ENCODE results near the gene ACAD9.
"Not testable (repeated sequence)": the region's sequence is repeated elsewhere in the genome, so short reads cannot be mapped to it uniquely, and the experiment has no call there.

ACAD9 gene

DNA sequence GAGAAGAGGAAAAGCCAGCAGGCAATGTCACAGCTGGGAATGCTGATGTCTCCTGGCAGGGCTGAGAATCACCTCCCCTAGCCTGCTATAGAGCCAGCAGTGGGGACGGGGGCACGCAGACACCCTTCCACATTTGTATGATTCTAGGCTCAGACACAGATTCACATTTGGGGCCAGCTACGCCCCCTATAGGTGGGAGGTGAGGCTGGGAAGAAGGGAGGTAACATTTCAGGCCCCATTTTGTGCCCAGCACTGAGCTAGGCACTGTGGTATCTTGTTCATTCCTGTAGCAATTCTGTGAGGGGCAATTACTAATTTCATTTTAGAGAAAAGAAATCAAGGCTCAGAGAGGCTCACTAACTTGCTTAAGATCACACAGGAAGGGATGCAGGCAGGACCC, 15.9 kb upstream of the ACAD9 start:
- no peak for DNase-seq

DNA sequence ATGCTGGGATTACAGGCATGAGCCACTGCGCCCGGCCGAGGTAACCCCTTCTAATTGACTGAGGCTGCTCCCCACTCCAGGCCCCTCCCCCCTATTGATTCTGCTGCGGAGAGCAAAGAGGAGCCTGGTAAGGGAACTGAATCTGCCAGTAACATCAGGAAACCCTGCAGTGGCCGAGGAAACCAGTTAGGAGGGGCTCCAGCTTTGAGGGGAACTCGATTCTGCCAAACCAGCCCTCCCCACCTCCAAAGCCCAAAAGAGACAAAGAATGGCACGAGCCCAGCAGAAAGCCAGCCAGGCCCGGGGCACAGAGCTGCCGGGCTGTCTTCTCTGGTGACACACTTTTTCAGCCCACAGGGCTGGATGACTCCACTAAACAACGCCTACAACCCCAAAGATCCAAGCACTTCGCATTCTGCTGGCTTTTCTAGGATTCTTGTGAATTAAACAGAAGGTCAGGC, 15.0 kb upstream of the ACAD9 start:
- DNase-seq, result no peak

DNA sequence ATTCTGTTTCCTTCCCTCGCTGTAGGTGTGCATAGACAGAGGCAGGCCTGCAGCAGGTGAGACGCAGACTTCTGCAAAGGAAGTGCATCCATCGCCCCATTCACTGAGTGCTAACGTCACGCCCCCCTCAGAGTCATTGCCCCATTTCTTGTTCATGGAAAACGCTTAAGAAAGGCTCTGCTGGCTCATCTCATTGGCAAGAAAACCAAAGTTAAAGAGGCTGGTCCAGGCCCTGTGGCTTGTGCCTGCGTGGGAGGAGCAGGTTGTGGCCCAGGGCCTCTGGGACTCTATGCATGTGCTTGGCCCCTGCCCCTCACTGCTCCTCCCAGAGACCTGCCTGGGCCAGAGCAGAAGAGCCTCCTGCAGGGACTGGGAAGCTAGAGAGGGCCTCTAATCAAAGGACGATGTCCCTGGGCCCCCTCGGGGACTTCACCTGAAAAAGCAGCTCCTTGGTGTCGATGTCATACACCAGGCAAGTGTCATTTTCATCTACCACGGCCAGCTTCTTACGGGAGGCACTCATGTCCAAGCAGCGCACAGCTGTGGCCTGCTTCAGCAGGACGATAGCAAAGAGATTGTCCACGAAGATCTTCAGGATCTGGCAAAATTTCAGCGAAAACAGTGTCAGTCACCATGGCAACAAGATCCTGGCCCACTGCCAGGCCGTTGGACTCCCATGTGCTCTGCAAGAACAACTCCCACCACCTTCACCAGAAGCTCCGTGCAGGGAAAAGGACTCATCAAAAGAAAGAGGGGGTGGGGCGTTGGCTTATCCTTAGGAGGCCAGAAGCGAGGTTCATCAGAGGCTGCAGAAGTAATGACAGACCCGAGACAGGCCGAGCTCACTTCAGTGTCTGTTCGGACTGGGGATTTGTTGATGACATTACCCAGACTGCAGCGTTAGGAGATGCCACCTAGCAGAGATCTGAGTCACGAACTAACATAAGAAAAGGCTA, 14.3 kb upstream of the ACAD9 start:
- DNase-seq, result not testable (repeated sequence)

- DNase-seq, result no peak
These were observed 12.0 kb upstream of the ACAD9 start for GRCh38 chr3:128867200-128868125.

DNA sequence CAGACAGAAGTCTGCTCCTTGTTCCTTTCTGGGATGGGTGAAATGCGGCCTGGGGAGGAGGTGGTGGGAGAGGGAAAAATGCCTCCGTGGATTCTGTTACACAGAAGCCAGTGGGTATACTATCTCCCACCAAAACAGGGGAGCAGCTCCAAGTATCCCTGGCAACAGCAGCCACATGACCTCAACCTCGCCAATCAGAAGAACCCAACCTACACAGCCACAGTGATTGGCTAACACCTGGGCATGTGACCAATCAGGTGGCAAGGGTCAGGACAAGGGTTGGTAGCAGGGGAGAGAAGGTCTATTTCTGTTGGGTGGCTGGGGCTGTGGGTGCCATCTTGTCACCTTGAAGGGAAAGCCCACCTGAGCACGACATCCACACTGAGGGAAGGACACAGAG, 9.1 kb upstream of the ACAD9 start:
- DNase-seq, result no peak

GRCh38 chr3:128872282-128872681, 7.1 kb upstream of the ACAD9 start:
- no peak for DNase-seq

GRCh38 chr3:128872744-128873143, 6.7 kb upstream of the ACAD9 start:
- no peak for DNase-seq

DNA sequence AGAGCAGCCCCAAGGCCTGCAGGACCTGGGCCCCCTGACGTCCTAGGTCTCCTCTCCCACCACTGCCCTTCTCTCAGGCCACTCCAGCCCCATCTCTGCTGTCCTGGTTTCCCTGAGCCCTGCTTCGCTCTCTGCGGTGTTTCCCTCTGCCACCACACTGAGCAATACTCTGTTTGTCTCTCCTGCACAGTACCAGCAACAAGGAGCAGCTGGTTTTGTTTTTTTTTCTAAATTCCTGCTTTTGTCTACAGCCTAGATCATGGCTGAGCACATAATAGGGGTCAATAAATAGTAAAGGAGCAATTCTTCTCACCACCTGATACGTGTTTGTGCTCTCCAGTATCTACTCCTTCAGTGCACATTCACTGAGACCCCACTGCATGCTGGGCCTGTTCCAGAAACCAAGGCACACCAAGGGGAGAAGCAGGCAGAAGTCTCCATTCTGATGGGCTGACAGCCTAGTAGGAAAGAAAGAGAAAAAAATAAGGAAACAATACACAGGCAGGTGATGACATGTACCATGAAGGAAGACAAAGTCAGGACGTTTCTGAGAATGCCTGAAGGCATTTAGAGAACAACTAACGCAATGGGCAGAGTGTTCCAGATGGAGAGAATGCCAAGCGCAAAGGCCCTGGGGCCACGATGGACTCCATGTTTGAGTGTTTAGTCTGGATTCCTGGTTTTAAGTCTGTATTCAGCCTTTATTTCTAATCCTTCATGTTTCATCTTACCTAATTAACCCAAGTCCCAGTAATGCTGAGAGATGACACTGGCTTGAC, 6.0 kb upstream of the ACAD9 start:
- DNase-seq, result no peak

DNA sequence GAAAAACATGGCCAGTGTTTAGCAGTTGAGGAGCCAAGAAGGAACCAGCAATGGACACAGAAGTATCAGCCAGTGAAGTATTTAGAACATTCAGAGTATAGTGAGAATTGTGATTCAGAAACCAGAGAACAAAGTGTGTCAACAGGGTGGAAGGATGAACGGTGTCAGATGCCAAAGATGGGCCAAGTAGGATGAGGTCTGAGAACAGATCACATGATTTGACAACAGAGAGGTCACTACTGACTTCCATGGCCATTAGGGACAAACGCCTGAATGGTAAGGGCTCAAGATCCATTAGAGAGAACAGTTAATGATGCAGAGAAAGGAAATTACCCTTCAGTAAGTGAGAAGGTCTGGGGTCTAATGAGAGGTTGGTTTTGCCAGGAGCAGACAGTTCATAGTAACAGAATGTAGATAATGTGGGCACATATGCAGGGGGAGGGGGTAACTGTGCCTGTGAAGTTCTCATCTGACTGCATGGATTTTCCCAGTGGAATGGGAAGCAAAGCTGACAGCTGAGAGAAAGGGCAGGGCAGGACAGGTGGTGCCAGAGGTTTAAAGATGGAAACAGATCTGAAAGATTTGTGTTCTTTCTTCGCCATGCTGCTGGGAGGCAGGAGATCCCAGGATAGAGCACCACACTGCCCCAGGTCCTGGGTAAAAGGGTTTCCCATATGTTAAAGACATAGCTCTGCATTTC, 4.8 kb upstream of the ACAD9 start:
- DNase-seq, result no peak

GRCh38 chr3:128875556-128876120, 3.8 kb upstream of the ACAD9 start:
- DNase-seq, result no peak

- DNase-seq, result no peak
These were observed 1.4 kb upstream of the ACAD9 start for GRCh38 chr3:128878011-128878457.

DNA sequence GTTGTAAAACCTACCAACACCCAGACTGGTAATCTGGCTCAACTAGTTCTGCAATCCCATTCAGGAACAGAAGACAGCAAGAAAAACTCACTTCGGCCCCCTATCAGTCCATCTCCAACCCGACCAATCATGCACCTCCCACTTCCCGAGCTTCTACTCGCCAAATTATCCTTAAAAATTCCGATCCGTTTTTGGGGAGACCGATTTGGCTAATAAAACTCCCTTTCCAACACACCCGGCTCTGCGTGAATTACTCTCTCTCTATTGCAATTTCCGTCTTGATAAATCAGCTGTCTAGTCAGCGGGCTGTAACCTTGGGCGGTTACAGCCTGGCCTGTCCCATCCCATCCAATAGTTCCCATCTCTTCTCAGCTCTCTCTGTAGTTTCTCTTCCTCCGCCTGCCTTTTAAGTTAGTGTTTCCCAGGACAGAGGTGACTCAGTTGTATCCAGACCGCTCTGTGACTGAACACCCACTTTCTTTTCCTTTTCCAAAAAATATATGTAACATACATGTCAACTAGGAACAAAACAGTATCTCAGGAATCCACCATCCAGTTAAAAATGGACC, 780 bp upstream of the ACAD9 start:
- DNase-seq, result no peak

DNA sequence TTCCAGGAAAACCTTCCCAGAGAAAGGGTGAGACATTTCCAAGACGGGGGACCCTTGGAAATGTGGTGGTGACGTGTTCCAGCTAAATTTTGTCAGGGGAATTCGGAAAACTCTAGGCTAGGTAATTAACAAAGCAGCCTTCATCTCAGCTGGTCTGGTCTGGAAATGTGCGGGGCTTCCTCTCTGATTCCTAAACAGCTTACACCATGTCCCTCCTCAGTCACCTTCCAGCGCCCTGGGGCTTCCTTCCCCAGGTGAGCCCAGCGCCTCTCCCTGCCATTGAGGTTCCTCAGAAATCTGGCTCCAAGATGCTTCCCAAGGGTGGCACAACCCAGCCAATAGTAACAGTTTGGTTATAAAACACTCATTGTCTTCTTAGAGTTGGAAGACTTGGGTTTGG, 571 bp downstream of the ACAD9 start:
- DNase-seq, result no peak

- not testable (repeated sequence) for DNase-seq
These were observed 1.0 kb downstream of the ACAD9 start for GRCh38 chr3:128880455-128880854.

DNA sequence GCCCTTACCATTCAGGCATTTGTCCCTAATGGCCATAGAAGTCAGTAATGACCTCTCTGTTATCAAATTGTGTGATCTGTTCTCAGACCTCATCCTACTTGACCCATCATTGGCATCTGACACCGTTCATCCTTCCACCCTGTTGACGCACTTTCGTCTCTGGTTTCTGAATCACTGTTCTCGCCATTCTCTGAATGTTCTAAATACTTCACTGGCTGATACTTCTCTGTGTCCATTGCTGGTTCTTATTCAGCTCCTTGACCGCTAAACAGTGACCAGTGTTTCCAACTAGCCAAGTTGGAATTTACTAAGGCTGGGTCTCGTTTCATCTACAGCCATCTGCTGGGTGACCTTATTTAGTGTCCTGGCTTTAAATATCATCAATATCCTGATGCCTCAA, 2.2 kb downstream of the ACAD9 start:
- DNase-seq, result no peak

GRCh38 chr3:128882719-128883118, 3.3 kb downstream of the ACAD9 start:
- no peak for DNase-seq

DNA sequence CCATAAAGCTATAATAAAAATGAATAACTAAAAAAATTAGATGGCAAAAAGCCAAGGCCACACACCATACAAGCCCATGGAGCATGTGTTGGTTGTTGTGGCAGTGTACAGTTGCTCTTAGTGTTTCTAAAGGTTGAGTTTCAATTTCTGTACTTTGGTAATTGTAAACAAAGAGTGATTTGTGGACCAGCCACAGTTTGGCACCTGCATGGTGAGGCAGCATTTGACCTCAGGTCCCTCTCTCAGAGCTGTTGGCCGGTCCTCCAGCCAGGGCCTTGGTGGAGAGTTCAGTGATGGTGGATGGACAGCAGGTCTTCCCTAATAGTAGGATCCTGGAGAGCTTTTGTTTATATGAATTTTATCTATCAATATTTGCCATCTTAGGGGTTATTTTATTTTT, 5.6 kb downstream of the ACAD9 start:
- no peak for DNase-seq

DNA sequence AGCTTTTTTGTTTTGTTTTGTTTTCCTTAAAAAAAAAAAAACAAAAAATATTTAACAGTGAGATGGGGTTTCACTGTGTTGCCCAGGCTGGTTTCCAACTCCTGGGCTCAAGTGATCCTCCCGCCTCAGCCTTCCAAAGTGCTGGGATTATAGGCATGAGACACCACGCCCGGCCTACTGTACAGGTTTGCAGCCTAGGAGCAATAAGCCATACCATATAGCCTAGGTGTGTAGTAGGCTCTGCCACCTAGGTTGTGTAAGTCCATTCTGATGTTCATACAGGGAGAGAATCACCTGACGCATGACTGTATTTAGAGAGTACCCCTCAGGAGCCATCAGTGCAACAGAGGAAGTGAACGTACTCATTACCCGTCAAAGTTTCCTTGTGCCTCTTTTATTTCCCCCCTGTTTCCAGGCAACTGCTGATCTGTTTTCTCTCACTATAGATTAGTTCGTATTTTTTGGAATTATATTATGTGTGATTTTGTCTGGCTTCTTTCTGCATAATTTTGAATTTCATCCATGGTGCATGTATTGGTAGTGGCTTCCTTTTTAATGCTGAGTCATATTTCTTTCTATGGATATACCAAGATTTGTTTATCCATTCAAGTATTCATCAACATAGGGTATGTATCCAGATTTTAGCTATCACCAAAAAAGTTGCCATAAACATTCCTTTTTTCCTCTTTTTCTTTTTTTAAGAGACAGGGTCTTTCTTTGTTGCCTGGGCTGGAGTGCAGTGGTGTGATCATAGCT, 9.9 kb downstream of the ACAD9 start:
- no peak for DNase-seq

DNA sequence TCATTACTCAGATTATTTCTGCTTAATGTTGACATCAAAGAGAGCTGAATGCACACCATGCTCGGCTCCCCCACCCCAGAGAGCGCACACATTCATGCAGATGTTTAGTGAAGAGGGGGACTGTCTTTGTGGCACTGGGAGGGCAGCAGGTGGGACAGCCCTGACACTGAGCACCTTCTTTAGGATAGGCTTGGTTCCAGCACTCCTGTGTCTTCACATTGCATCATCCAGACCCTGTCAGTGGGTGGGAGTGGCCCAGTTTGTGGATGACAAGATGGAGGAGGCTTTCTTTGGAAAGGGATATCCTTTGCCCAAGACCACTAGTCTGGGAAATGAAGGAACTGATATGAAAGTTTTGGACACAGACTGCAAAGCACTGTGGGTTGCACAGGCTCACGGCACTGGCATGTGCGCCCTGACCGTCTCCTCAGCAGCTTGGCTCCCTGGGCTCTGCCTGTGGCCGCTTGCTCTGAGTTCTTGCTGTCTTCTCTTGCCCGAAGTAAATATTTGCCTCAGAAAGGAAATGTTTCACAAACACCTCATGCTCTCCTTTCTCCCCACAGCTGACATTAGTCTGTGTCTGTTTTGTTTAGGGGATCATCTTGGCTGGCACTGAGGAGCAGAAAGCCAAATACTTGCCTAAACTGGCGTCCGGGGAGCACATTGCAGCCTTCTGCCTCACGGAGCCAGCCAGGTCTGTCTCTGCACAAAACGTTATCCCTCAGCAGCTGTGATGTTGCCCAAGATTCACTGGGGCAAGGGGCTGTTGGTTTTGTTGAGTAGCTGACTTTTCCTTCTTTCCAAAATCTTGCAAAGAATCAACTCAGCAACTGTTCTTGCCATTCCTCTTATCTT, 16.6 kb downstream of the ACAD9 start:
- DNase-seq, result no peak

GRCh38 chr3:128902426-128902825, 23.0 kb downstream of the ACAD9 start:
- DNase-seq, result no peak

All from activated CD4-positive, CD25-positive, alpha-beta regulatory T cell treated with anti-CD3 and anti-CD28 coated beads, Interleukin-2, amount 50 U/mL, for 72 hours (primary cell).